ENCODE data around the gene RUSC1. TPM values are rescaled to one million over a fixed set of nuclear protein-coding genes. Genes with fewer than 3 reads are reported as not detected.

The RUSC1 gene
- total RNA-seq, 2 experiments from 2014 or later: 23.2 to 28.5 TPM

DNA sequence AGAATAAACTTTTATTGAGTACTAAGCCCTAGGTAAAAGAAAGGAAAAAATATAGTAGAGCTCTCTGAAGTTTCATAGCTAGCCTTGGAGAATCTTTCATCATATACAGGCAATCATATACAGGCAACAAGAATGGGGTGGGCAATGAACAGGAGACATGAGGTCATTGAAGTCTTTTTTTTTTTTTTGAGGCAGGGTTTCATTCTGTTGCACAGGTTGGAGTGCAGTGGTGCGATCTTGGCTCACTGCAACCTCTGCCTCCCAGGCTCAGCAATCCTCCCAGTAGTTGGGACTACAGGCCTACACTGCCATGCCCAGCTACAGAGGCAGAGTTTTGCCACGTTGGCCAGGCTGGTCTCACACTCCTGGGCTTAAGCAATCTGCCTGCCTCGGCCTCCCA lies 22.1 kb downstream of the RUSC1 start:
- no peak overlapping the region for H3K27ac Mint-ChIP-seq
- no peaks in the 10 kb centered on the region for H3K4me1 Mint-ChIP-seq
- no peak for ATAC-seq (ENCODE audit: low read depth)
- POLR2A ChIA-PET: no interaction called here
- H3K27me3 Mint-ChIP-seq: no peaks in the 10 kb centered on the region
- H3K36me3 Mint-ChIP-seq: peaks cover 36% of the 10 kb centered on the region
- no peaks in the 10 kb centered on the region for H3K9me3 Mint-ChIP-seq
- DNase-seq: no peak
- no peak overlapping the region for H3K4me3 Mint-ChIP-seq

DNA sequence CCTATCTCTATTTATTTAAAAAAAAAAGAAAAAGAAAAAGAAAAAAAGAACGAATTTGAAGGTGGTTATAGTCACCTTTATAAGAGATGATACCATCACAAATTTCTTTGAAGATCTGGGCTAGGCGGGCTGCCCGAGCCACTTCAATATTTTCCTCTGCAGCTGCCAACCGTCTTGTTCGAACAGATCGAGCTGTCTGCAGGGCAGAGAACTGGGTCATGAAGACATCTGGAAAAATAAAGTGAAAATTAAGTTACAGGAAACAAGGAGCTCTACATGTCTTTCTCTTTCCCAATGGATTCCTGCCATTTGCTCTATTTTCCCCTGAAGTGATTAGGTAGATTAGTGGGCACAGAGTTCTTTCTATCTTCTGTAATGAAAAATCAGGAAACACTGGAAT lies 31.9 kb downstream of the RUSC1 start:
- POLR2A ChIA-PET: no interaction called here
- Mint-ChIP-seq H3K9me3 (no peaks in the 10 kb centered on the region), H3K36me3 (peaks cover 29% of the 10 kb centered on the region), H3K27ac (no peak overlapping the region), H3K4me1 (no peaks in the 10 kb centered on the region), H3K27me3 (no peaks in the 10 kb centered on the region), H3K4me3 (no peak overlapping the region)
- no peak for ATAC-seq (ENCODE audit: low read depth)
- no peak for DNase-seq

DNA sequence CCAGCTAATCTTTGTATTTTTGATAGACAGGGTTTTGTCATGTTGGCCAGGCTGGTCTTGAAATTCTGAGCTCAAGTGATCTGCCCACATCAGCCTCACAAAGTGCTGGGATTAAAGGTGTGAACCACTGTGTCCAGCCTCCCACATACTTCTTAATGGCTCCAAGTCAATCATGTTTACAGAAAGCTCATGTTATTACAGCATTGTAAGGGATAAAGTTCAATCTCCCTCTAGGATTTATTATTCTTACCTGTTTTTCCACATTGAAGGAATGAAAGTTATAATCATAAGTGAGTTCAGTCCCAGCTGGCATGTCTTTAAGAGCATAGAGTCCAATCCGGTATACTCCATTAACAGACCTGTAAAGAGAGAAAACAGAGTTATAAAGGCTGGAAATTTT lies 39.4 kb downstream of the RUSC1 start:
- Mint-ChIP-seq H3K4me3 (no peak overlapping the region), H3K36me3 (peaks cover 14% of the 10 kb centered on the region), H3K27me3 (no peaks in the 10 kb centered on the region), H3K9me3 (no peaks in the 10 kb centered on the region), H3K4me1 (no peaks in the 10 kb centered on the region), H3K27ac (no peak overlapping the region)
- POLR2A ChIA-PET: interaction anchor here (0.5 kb wide), 1 partner anchor 168 kb away, joined by 3 read pairs; no protein-coding TSS in a partner anchor
- ATAC-seq (ENCODE audit: low read depth): no peak
- DNase-seq: no peak

DNA sequence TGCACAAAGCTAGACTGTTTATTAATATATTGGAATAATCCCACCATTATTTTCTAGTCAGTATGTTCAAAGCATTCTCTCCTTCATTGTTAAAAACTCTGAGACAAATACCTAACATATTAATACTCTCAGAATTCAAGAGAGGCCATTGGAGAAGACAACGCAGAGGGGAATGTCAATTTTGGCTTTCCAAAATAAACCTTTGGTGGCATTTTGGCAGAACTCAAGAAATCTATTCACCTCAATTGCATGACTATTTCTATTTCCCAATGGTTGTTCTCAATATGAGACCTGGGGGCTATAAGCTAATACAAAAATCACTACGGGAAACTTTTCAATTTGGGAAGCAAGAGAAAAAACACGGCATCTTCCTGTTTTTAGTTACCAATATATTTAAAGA lies 58.5 kb downstream of the RUSC1 start:
- Mint-ChIP-seq H3K36me3 (peaks cover 29% of the 10 kb centered on the region), H3K4me3 (no peak overlapping the region), H3K27ac (no peak overlapping the region), H3K9me3 (no peaks in the 10 kb centered on the region), H3K27me3 (no peaks in the 10 kb centered on the region), H3K4me1 (peaks cover 3% of the 10 kb centered on the region)
- POLR2A ChIA-PET: no interaction called here
- DNase-seq (no peak), ATAC-seq (ENCODE audit: low read depth) (no peak)

DNA sequence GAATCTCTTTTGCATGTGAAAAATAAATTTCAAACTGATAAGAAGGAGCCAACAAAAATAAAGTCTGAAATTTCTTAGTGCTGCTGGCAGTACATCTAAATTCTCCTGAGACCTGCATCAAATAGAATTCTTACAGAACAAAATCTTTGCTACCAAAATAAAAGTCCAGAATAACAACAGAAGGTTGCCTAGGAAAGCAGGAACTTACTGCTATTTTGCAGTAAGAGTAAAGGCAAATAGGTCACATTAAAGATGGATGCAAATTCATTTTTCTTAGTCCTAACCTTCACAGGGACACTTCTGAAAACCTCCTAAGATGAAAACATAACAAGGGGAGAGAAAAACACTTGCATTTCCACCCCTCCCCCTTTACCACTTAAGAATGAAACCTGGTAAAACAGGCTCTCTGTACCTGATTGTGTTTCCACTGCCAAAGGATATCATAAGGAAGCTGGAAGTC lies 59.0 kb downstream of the RUSC1 start:
- POLR2A ChIA-PET: no interaction called here
- DNase-seq: no peak

More for the DNA sequence above, 59.0 kb downstream of the RUSC1 start:
- Mint-ChIP-seq H3K9me3 (no peaks in the 10 kb centered on the region), H3K27ac (no peak overlapping the region), H3K4me3 (no peak overlapping the region), H3K36me3 (peaks cover 29% of the 10 kb centered on the region), H3K27me3 (no peaks in the 10 kb centered on the region), H3K4me1 (peaks cover 3% of the 10 kb centered on the region)
- ATAC-seq (ENCODE audit: low read depth): no peak

Small RNA genes lying within 50 kb of the gene (microRNA-seq; reads per million reads assigned to microRNA genes)
- not detected for gene MIR555

Other genes starting within 250 kb of the RUSC1 start
- 1 to 10 TPM; 3.6 to 4.2 TPM for gene EFNA3, start 242.1 kb upstream of the RUSC1 start, total RNA-seq
- under 1 TPM; 0.25 to 0.48 TPM for gene EFNA1, start 193.0 kb upstream of the RUSC1 start, total RNA-seq
- 10 to 100 TPM; 40.7 to 45.0 TPM for gene SLC50A1, start 185.0 kb upstream of the RUSC1 start, total RNA-seq
- 10 to 100 TPM; 60.0 to 71.1 TPM for gene DPM3, start 180.4 kb upstream of the RUSC1 start, total RNA-seq
- 100 to 1,000 TPM; 146 to 170 TPM for gene KRTCAP2, start 147.6 kb upstream of the RUSC1 start, total RNA-seq
- 10 to 100 TPM; 12.4 to 13.4 TPM for gene TRIM46, start 147.0 kb upstream of the RUSC1 start, total RNA-seq
- gene THBS3, start 113.0 kb upstream of the RUSC1 start, total RNA-seq: 10 to 100 TPM; 25.1 to 26.3 TPM
- 10 to 100 TPM; 31.5 to 31.7 TPM for gene MTX1, start 112.2 kb upstream of the RUSC1 start, total RNA-seq
- 10 to 100 TPM; 26.0 to 29.4 TPM for gene ENTREP3, start 65.4 kb upstream of the RUSC1 start, total RNA-seq
- 10 to 100 TPM; 81.7 to 84.2 TPM for gene SCAMP3, start 58.5 kb upstream of the RUSC1 start, total RNA-seq
- 100 to 1,000 TPM; 110 to 112 TPM for gene CLK2, start 47.4 kb upstream of the RUSC1 start, total RNA-seq
- gene HCN3, start 43.4 kb upstream of the RUSC1 start, total RNA-seq: 1 to 10 TPM; 5.0 to 6.7 TPM
- not detected for gene PKLR, start 19.5 kb upstream of the RUSC1 start, total RNA-seq
- 100 to 1,000 TPM; 238 to 242 TPM for gene FDPS, start 12.0 kb upstream of the RUSC1 start, total RNA-seq
- gene ASH1L, start 241.9 kb downstream of the RUSC1 start, total RNA-seq: 10 to 100 TPM; 57.8 to 62.3 TPM

Measured in activated naive CD8-positive, alpha-beta T cell treated with anti-CD3 and anti-CD28 coated beads, Interleukin-2, amount 10 ng/mL, durations not matched to agents 7 days and 5 days (primary cell).